ENCODE data around the gene IFI27. TPM values are rescaled to one million over a fixed set of nuclear protein-coding genes. Genes with fewer than 3 reads are reported as not detected.
"Not testable (repeated sequence)": the region's sequence is repeated elsewhere in the genome, so short reads cannot be mapped to it uniquely, and the experiment has no call there.

The IFI27 gene
- 312 TPM for total RNA-seq
- long read RNA-seq, transcript IFI27-215 (5 exons, 644 nt): minor isoform, 33 of 75 reads
- long read RNA-seq, transcript IFI27-211 (5 exons, 364 nt): major isoform, 34 of 75 reads
- long read RNA-seq, partial matches to known transcripts: 2 of 75 reads
- long read RNA-seq, other reads (novel, unspliced or antisense): 2 of 75 reads

DNA sequence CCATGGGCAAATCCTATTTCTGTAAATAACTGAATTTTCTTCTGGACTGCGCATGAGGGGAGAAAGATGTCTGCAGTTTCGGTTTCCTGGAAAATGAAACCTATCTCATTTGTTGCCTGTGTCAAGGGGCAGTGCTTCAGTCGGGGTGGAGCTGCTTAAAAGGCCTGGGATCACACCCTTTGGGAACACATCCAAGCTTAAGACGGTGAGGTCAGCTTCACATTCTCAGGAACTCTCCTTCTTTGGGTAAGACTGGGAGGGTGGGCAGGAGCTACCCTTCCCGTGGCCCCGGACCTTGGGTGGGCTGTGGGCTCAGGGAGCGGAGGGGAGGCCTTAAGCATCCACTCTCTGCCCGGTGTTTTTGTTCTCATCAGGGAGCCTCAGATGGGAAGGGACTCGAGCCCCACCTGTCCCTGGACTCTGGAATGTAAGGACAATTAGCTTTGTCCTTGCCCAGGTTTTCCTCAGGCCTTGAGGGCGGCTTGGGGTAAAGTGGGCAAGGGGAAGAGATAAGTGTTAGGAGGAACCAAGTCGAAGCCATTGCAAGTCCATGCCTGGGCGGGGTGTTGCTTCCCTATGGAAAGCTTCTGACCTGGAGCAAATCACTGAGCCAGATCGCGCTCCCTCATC, at the start of gene IFI27:
Gene IFI27, plus strand, starts transcription at position 185 of the 630 bp plus-strand sequence.
- Histone ChIP-seq H3K9me3 (no peaks in the 10 kb centered on the region), H3K4me3 (peak within 1 kb of the TSS; percentile 46), H3K27ac (peak within 1 kb of the TSS; percentile 80), H3K36me3 (no peaks in the 10 kb centered on the region), H3K4me1 (peaks cover 9% of the 10 kb centered on the region), H3K27me3 (no peaks in the 10 kb centered on the region)
- DNase-seq: no peak
- intact Hi-C loops (cut with DNase I): no loop called here
- TF ChIP-seq, protein P1, sequence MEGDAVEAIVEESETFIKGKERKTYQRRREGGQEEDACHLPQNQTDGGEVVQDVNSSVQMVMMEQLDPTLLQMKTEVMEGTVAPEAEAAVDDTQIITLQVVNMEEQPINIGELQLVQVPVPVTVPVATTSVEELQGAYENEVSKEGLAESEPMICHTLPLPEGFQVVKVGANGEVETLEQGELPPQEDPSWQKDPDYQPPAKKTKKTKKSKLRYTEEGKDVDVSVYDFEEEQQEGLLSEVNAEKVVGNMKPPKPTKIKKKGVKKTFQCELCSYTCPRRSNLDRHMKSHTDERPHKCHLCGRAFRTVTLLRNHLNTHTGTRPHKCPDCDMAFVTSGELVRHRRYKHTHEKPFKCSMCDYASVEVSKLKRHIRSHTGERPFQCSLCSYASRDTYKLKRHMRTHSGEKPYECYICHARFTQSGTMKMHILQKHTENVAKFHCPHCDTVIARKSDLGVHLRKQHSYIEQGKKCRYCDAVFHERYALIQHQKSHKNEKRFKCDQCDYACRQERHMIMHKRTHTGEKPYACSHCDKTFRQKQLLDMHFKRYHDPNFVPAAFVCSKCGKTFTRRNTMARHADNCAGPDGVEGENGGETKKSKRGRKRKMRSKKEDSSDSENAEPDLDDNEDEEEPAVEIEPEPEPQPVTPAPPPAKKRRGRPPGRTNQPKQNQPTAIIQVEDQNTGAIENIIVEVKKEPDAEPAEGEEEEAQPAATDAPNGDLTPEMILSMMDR (IDR thresholded peaks at IDR 0.05): no peak
- ATAC-seq: peak; percentile 77

DNA sequence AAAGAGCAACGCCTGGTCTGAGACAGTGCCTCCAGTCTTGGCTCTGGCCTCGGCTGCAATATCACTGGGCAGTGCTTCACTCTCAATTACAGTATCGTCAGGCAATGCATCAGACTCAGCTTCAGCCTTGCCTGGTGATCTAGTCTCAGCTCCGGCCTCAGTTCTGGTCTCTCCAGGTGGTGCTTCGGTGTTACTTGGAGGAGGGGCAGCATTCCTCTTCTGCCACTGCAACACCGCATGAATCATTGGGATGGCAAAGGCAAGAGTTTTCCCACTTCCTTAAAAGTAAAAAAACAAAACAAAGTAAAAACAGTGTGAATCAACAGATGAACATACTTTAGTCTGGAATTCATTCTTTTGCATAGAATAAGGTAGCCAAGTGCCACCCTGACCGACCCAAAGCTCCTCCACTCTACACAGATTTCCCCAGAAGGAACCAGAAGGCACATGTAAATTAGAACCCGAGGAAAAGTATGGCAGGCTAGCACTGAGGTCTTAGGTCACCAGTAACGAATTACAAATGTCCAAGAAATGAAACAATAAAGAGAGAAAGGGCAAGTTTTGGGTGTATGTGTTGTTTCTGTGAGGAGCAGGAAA, 48.1 kb upstream of the IFI27 start:
- Histone ChIP-seq H3K4me1 (peaks cover 30% of the 10 kb centered on the region), H3K36me3 (peaks cover 60% of the 10 kb centered on the region), H3K27ac (no peak overlapping the region), H3K9me3 (no peaks in the 10 kb centered on the region), H3K27me3 (no peaks in the 10 kb centered on the region), H3K4me3 (no peak overlapping the region)
- TF ChIP-seq, protein P1 (IDR thresholded peaks at IDR 0.05): no peak
- no peak for ATAC-seq
- intact Hi-C loops (cut with DNase I): no loop called here
- no peak for DNase-seq

DNA sequence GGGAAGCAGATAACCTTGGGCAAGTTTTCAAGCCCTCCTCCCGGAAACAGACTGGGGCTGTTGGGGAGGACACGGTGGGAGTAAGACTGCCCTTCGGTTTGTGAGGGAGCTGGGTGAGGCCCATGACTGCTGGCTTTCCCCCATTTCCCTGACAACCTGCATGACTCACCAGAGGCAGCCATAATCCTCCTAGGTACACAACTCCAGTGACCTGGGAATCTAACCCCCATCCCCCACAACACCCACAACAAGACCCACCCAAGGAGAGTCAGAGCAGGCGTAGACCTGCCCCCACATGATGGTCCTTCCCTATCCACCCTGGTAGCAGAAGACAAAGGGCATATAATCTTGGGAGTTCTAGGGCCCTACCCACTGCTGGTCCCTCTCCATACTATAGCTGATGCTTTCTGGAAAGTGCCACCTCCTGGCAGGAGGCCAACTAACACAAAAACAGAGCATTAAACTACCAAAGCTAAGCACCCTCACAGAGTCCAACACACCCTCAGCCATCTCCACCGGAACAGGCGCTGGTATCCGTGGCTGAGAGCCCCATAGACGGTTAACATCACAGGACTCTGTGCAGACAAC, 44.4 kb upstream of the IFI27 start:
- H3K4me1 ChIP-seq: peaks cover 21% of the 10 kb centered on the region
- ATAC-seq: no peak
- peaks cover 10% of the 10 kb centered on the region for H3K9me3 ChIP-seq
- peaks cover 23% of the 10 kb centered on the region for H3K36me3 ChIP-seq
- DNase-seq: no peak
- no peak overlapping the region for H3K27ac ChIP-seq
- TF ChIP-seq, protein P1 (IDR thresholded peaks at IDR 0.05): no peak
- no peak overlapping the region for H3K4me3 ChIP-seq
- H3K27me3 ChIP-seq: no peaks in the 10 kb centered on the region
- intact Hi-C loops (cut with DNase I): no loop called here

DNA sequence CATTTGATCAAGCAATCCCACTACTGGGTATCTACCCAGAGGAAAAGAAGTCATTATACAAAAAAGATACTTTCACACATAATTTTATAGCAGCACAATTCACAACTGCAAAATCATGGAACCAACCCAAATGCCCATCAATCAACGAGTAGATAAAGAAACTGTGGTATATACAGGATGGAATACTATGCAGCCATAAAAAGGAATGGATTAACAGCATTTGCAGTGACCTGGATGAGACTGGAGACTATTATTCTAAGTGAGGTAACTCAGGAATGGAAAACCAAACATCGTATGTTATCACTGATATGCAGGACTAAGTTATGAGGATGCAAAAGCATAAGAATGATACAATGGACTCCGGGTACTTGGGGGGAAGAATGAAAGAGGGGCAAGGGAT, 38.5 kb upstream of the IFI27 start:
- intact Hi-C loops (cut with DNase I); DNase-seq: not testable (repeated sequence)

DNA sequence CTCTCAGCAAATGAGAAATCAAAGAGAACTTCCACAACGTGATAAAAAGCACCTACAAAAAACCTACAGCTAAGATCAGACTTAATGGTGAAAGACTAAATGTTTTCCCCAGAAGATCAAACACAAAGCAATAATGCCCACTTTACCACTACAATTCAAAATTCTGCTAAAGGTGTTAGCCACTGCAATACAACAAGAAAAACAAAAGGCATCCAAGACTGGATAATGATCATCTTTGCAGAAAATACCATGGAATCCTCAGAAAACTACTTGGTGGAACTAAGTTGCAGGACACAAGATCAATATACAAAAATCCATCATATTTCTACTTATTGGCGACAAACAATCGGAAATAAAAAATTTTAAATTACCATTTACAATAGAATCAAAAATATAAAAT, 36.0 kb upstream of the IFI27 start:
- ATAC-seq: no peak
- Histone ChIP-seq H3K27me3 (no peaks in the 10 kb centered on the region), H3K36me3 (peaks cover 30% of the 10 kb centered on the region), H3K27ac (no peak overlapping the region), H3K4me1 (peaks cover 36% of the 10 kb centered on the region), H3K9me3 (peaks cover 18% of the 10 kb centered on the region), H3K4me3 (no peak overlapping the region)
- intact Hi-C loops (cut with DNase I): no loop called here
- no peak for DNase-seq
- TF ChIP-seq, protein P1 (IDR thresholded peaks at IDR 0.05): no peak

More for the DNA sequence above, 38.5 kb upstream of the IFI27 start:
- H3K9me3 ChIP-seq: peaks cover 29% of the 10 kb centered on the region
- H3K4me1 ChIP-seq: peaks cover 12% of the 10 kb centered on the region
- H3K27me3 ChIP-seq, H3K4me3 ChIP-seq, ATAC-seq, H3K36me3 ChIP-seq, H3K27ac ChIP-seq: not testable (repeated sequence)

DNA sequence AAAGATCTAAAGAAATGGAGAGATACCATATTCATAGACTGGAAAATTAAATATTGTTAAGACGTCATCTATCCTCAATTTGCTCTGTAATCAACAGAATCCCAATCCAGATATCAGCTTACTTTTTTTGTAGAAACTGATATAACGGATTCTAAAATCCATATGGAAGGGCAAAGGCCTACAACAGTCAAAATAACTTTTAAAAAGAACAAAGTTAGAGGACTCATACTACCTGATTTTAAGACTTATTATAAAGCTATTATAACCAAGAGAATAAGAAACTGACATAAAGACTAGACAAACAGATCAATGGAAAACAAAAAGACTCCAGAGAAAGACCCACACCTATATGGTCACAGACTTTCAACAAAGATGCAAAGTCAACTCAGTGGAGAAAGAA, 35.5 kb upstream of the IFI27 start:
- no peak for ATAC-seq
- Histone ChIP-seq H3K4me3 (no peak overlapping the region), H3K9me3 (peaks cover 18% of the 10 kb centered on the region), H3K36me3 (peaks cover 30% of the 10 kb centered on the region), H3K4me1 (peaks cover 38% of the 10 kb centered on the region), H3K27me3 (no peaks in the 10 kb centered on the region), H3K27ac (no peak overlapping the region)
- intact Hi-C loops (cut with DNase I): no loop called here
- no peak for DNase-seq
- TF ChIP-seq, protein P1 (IDR thresholded peaks at IDR 0.05): no peak
